ENCODE results near the gene OAS1. TPM values are rescaled to one million over a fixed set of nuclear protein-coding genes. Genes with fewer than 3 reads are reported as not detected.
"Not testable (repeated sequence)": the region's sequence is repeated elsewhere in the genome, so short reads cannot be mapped to it uniquely, and the experiment has no call there.

The OAS1 gene
- total and polyA plus RNA-seq, 2 donors from 2014 or later: 17.5 to 27.2 TPM

- FAIRE-seq: no peak
- Histone ChIP-seq H3K27me3 (ENCODE audit: control insufficient read depth, insufficient read depth, low read length) (no peaks in the 10 kb centered on the region), H3K4me3 (ENCODE audit: low read length in 3 of 3) (no peak overlapping the region), H3K27ac (ENCODE audit: low read depth in 2 of 2, low read length in 2 of 2) (no peak overlapping the region), H3K36me3 (ENCODE audit: control insufficient read depth in 2 of 3, insufficient read depth in 3 of 3, low read length in 3 of 3) (peaks cover 0 to 9% (median 3%) of the 10 kb centered on the region in 3 donors), H3K9me3 (ENCODE audit: control insufficient read depth in 2 of 3, insufficient read depth in 1 of 3, low read length in 3 of 3) (no peaks in the 10 kb centered on the region), H3K9ac (ENCODE audit: low read length in 3 of 3) (no peak overlapping the region), H3K4me1 (ENCODE audit: control insufficient read depth in 2 of 3, insufficient read depth in 2 of 3, low read depth in 1 of 3, low read length in 3 of 3) (no peaks in the 10 kb centered on the region)
- DNase-seq: peak in 3 of 5 donors; percentile 15 to 80 (median 25)
- no peak for TF ChIP-seq CTCF (IDR thresholded peaks at IDR 0.05; ENCODE audit: borderline replicate concordance, extremely low read depth, insufficient read depth)
- intact Hi-C loops (cut with DNase I): no loop called here
Measured at GRCh38 chr12:112919121-112919520, 12.4 kb downstream of the OAS1 start.

- peak in 3 of 5 donors; percentile 32 to 88 (median 61) for DNase-seq
- Histone ChIP-seq H3K4me1 (ENCODE audit: control insufficient read depth in 2 of 3, insufficient read depth in 2 of 3, low read depth in 1 of 3, low read length in 3 of 3) (peaks cover 0 to 3% (median 0%) of the 10 kb centered on the region in 3 donors), H3K9ac (ENCODE audit: low read length in 3 of 3) (no peak overlapping the region), H3K9me3 (ENCODE audit: control insufficient read depth in 2 of 3, insufficient read depth in 1 of 3, low read length in 3 of 3) (no peaks in the 10 kb centered on the region), H3K4me3 (ENCODE audit: low read length in 3 of 3) (peak overlapping the region in 2 of 3 donors; percentile 35 to 40), H3K27me3 (ENCODE audit: control insufficient read depth, insufficient read depth, low read length) (no peaks in the 10 kb centered on the region), H3K27ac (ENCODE audit: low read depth in 2 of 2, low read length in 2 of 2) (peak overlapping the region; percentile 61 to 78), H3K36me3 (ENCODE audit: control insufficient read depth in 2 of 3, insufficient read depth in 3 of 3, low read length in 3 of 3) (no peaks in the 10 kb centered on the region)
- FAIRE-seq: no peak
- intact Hi-C loops (cut with DNase I): no loop called here
- no peak for TF ChIP-seq CTCF (IDR thresholded peaks at IDR 0.05; ENCODE audit: borderline replicate concordance, extremely low read depth, insufficient read depth)
Measured at GRCh38 chr12:112924986-112925385, 18.2 kb downstream of the OAS1 start.

DNA sequence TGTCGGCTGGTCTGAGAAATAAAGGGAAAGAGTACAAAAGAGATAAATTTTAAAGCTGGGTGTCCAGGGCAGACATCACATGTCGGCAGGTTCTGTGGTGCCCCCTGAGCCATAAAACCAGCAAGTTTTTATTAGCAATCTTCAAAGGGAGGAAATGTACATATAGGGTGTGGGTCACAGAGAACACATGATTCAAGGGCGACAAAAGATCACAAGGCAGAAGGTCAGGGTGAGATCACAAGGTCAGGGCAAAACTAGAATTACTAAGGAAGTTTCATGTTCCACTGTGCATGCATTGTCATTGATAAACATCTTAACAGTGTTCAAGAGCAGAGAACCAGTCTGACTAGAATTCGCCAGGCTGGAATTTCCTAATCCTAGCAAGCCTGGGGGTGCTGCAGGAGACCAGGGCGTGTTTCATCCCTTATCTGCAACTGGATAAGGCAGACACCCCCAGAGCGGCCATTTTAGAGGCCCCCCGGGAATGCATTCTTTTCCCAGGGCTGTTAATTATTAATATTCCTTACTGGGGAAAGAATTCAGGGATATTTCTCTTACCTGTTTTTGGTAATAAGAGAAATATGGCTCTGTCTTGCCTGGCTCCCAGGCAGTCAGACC, 19.8 kb downstream of the OAS1 start:
- H3K4me1 ChIP-seq (ENCODE audit: control insufficient read depth in 2 of 3, insufficient read depth in 2 of 3, low read depth in 1 of 3, low read length in 3 of 3); H3K27ac ChIP-seq (ENCODE audit: low read depth in 2 of 2, low read length in 2 of 2); H3K9me3 ChIP-seq (ENCODE audit: control insufficient read depth in 2 of 3, insufficient read depth in 1 of 3, low read length in 3 of 3); DNase-seq; H3K9ac ChIP-seq (ENCODE audit: low read length in 3 of 3); H3K4me3 ChIP-seq (ENCODE audit: low read length in 3 of 3); intact Hi-C loops (cut with DNase I); H3K27me3 ChIP-seq (ENCODE audit: control insufficient read depth, insufficient read depth, low read length); FAIRE-seq; H3K36me3 ChIP-seq (ENCODE audit: control insufficient read depth in 2 of 3, insufficient read depth in 3 of 3, low read length in 3 of 3): not testable (repeated sequence)

GRCh38 chr12:112927475-112927874, 20.7 kb downstream of the OAS1 start:
- H3K4me1 ChIP-seq (ENCODE audit: control insufficient read depth in 2 of 3, insufficient read depth in 2 of 3, low read depth in 1 of 3, low read length in 3 of 3): peaks cover 0 to 3% (median 0%) of the 10 kb centered on the region in 3 donors
- no peak overlapping the region for H3K4me3 ChIP-seq (ENCODE audit: low read length in 3 of 3)
- FAIRE-seq (no peak), DNase-seq (no peak)
- H3K27ac ChIP-seq (ENCODE audit: low read depth in 2 of 2, low read length in 2 of 2): no peak overlapping the region
- no peaks in the 10 kb centered on the region for H3K27me3 ChIP-seq (ENCODE audit: control insufficient read depth, insufficient read depth, low read length)
- H3K36me3 ChIP-seq (ENCODE audit: control insufficient read depth in 2 of 3, insufficient read depth in 3 of 3, low read length in 3 of 3): no peaks in the 10 kb centered on the region
- no peak for TF ChIP-seq CTCF (IDR thresholded peaks at IDR 0.05; ENCODE audit: borderline replicate concordance, extremely low read depth, insufficient read depth)
- no peak overlapping the region for H3K9ac ChIP-seq (ENCODE audit: low read length in 3 of 3)
- no peaks in the 10 kb centered on the region for H3K9me3 ChIP-seq (ENCODE audit: control insufficient read depth in 2 of 3, insufficient read depth in 1 of 3, low read length in 3 of 3)
- intact Hi-C loops (cut with DNase I): no loop called here
